A673 (cell line): ENCODE data around the gene OSBPL6.

Experiments
- CTCF ChIP-seq: fragments of 300-800, 200-600 bp; sonication (generic); conservative IDR thresholded peaks from 2 replicates; pipeline ENCODE4 v1.5.1; 2017; ENCODE audit warnings: low read depth, mild to moderate bottlenecking, antibody characterized with exemption, low read length, moderate library complexity, mixed read lengths
- EZH2 ChIP-seq: fragments of 200-600 bp; sonication (generic); IDR thresholded peaks from 2 replicates; pipeline ENCODE4 v1.6.1; 2017; ENCODE audit warnings: borderline replicate concordance, low read depth, mild to moderate bottlenecking, mixed read lengths, antibody characterized with exemption, low read length; ENCODE audit not compliant: poor library complexity, severe bottlenecking

- TF ChIP-seq CTCF (no peak), EZH2 (no peak)
Measured at GRCh38 chr2:178441426-178441825, 247.1 kb downstream of the OSBPL6 start.
